PC-3 (cell line): ENCODE measurements around the gene IL1RAPL1. TPM values are rescaled to one million over a fixed set of nuclear protein-coding genes. Genes with fewer than 3 reads are reported as not detected.

ENCODE experiments used
- ATAC-seq: fragments of 200-7000 bp; cut with Tn5 transposase; 2 replicates; pipeline ENCODE4 v1.9.1; 2020; ENCODE audit warnings: mild to moderate bottlenecking, moderate library complexity
- BruUV-seq: library from RNA; stranded (reverse); fragments of 400-500 nt; replicated peaks from 2 replicates; lab custom pipeline; 2021; lab: Mats Ljungman, UMichigan
- CTCF ChIA-PET: fragments of 300-600 bp; sonication (Branson Sonifier 250); formaldehyde crosslinking; loops from one replicate; lab custom pipeline; 2022; ENCODE audit warnings: antibody characterized with exemption; lab: Charles Lee
- POLR2A ChIA-PET: fragments of 300-600 bp; sonication (Branson Sonifier 250); formaldehyde crosslinking; loops from one replicate; lab custom pipeline; 2022; ENCODE audit warnings: antibody characterized with exemption; ENCODE audit not compliant: unreplicated experiment; lab: Charles Lee
- DNase-seq: peaks from one replicate; pipeline ENCODE4 v3.0.0-alpha.2; 2015
- H2AFZ ChIP-seq: fragments of 300-600 bp; sonication (generic); 2 replicates; pipeline ENCODE4 v1.6.0; 2016; ENCODE audit warnings: antibody characterized with exemption, low read length
- H3F3A ChIP-seq: fragments of 300-600 bp; sonication (generic); one replicate; pipeline ENCODE4 v1.6.0; 2017; ENCODE audit warnings: antibody characterized with exemption, low read length, control low read depth, mild to moderate bottlenecking; ENCODE audit not compliant: unreplicated experiment
- H3K27ac ChIP-seq: fragments of 300-600 bp; sonication (generic); 2 replicates; pipeline ENCODE4 v1.5.1; 2016; ENCODE audit warnings: mild to moderate bottlenecking, low read length
- H3K27me3 ChIP-seq: fragments of 300-600 bp; sonication (generic); 2 replicates; pipeline ENCODE4 v1.6.1; 2016; ENCODE audit warnings: low read length, mixed read lengths
- H3K36me3 ChIP-seq: fragments of 300-600 bp; sonication (generic); 2 replicates; pipeline ENCODE4 v1.6.1; 2016; ENCODE audit warnings: low read depth, mixed run types, low read length, mixed read lengths
- H3K4me1 ChIP-seq: fragments of 300-600 bp; sonication (generic); 2 replicates; pipeline ENCODE4 v1.5.1; 2016; ENCODE audit warnings: low read length; ENCODE audit not compliant: insufficient read depth
- H3K4me2 ChIP-seq: fragments of 300-600 bp; sonication (generic); 2 replicates; pipeline ENCODE4 v1.6.0; 2016; ENCODE audit warnings: low read length
- H3K4me3 ChIP-seq: fragments of 300-600 bp; sonication (generic); 2 replicates; pipeline ENCODE4 v1.5.1; 2016; ENCODE audit warnings: mild to moderate bottlenecking, low read length, mixed read lengths
- H3K79me2 ChIP-seq: fragments of 300-600 bp; sonication (generic); 2 replicates; pipeline ENCODE4 v1.6.1; 2017; ENCODE audit warnings: low read length, mixed read lengths
- H3K9ac ChIP-seq: fragments of 300-600 bp; sonication (generic); 2 replicates; pipeline ENCODE4 v1.6.0; 2016; ENCODE audit warnings: mild to moderate bottlenecking, low read length
- H3K9me2 ChIP-seq: fragments of 300-600 bp; sonication (generic); replicated peaks from 2 replicates; pipeline ENCODE4 v1.6.1; 2016; ENCODE audit warnings: mixed run types, low read length, mixed read lengths
- H3K9me3 ChIP-seq: fragments of 300-600 bp; sonication (generic); 2 replicates; pipeline ENCODE4 v1.6.1; 2016; ENCODE audit warnings: low read length, mixed read lengths
- H4K20me1 ChIP-seq: fragments of 300-600 bp; sonication (generic); 2 replicates; pipeline ENCODE4 v1.6.1; 2016; ENCODE audit warnings: low read length, mixed read lengths
- EZH2 ChIP-seq: fragments of 300-600 bp; sonication (generic); IDR thresholded peaks from one replicate; pipeline ENCODE4 v1.6.1; 2017; ENCODE audit warnings: antibody characterized with exemption, mild to moderate bottlenecking, low read length; ENCODE audit not compliant: unreplicated experiment
- EZH2phosphoT487 ChIP-seq: fragments of 300-600 bp; sonication (generic); IDR thresholded peaks from 2 replicates; pipeline ENCODE4 v1.6.1; 2018; ENCODE audit warnings: mild to moderate bottlenecking, antibody characterized with exemption, low read length, borderline replicate concordance
- intact Hi-C: fragments of 100-400 bp; cut with micrococcal nuclease; formaldehyde crosslinking; loops from 2 replicates; pipeline ENCODE4 v1.9.0; 2023
- total RNA-seq: library from RNA; depleted of rRNA; stranded (reverse); fragments of >200 nt; gene quantifications from 2 replicates; pipeline ENCODE4 v1.2.3, GENCODE V29; 2014
- TF ChIP-seq, protein P1 (sequence below): fragments of 300-600 bp; sonication (generic); conservative IDR thresholded peaks from 2 replicates; pipeline ENCODE4 v1.5.1; 2017; ENCODE audit warnings: antibody characterized with exemption, low read depth, mild to moderate bottlenecking, low read length

IL1RAPL1 gene
- total RNA-seq, 1 experiment from 2014 or later, result 0.44 TPM

DNA sequence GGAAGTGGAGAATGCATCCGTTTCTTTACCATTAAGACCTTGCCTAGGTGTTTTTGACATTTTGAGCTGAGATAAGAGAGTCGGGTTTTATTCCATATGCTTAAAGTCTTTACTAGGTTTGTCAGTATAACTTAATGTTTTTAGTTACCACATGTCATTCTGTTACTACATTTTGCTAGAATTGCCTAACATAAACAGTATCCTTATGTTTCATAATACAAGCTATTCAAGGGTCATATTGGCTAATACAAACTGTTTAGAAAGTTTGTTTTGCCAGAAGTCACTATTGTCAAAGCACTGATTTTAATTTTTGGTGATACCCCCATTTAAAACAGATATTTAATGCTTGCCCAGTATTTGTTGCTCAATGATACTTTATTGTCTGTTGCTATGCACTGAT, 1200.4 kb downstream of the IL1RAPL1 start:
- TF ChIP-seq EZH2 (no peak), EZH2phosphoT487 (no peak)
- TF ChIP-seq, protein P1, sequence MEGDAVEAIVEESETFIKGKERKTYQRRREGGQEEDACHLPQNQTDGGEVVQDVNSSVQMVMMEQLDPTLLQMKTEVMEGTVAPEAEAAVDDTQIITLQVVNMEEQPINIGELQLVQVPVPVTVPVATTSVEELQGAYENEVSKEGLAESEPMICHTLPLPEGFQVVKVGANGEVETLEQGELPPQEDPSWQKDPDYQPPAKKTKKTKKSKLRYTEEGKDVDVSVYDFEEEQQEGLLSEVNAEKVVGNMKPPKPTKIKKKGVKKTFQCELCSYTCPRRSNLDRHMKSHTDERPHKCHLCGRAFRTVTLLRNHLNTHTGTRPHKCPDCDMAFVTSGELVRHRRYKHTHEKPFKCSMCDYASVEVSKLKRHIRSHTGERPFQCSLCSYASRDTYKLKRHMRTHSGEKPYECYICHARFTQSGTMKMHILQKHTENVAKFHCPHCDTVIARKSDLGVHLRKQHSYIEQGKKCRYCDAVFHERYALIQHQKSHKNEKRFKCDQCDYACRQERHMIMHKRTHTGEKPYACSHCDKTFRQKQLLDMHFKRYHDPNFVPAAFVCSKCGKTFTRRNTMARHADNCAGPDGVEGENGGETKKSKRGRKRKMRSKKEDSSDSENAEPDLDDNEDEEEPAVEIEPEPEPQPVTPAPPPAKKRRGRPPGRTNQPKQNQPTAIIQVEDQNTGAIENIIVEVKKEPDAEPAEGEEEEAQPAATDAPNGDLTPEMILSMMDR, result no peak
- POLR2A ChIA-PET, result no interaction called here
- intact Hi-C loops, result no loop called here

DNA sequence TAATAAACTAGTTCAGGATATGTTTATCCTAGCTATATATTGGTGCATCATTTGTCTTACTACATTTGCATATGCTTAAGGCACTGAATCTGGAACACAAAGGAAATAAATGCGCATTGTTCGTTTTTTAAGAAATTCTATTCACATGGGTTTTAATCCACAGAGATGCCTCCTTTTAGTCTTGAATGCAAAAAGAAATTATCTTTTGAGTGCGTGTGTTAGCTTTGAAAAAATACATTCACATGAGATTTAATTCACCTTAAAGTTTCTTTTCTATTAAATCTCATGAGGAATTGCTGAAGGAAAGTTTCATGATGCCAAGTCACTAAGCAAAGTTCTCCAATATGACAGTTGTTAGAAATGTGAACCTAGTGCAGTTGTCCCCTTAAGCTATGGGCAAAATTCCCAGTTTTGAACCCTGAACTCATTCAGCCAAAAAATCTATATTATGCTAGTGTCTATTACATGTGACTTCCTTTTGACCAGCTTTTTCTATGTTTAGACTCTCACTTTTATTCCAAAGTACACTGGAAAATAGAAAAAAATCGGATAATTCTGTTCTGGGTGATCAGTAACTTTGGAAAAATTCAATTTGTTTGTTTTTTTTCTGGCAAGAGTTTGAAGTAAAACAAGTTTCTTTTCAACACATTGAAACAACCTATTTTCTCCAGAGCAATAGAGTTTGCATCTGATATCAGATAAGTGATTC, 1201.9 kb downstream of the IL1RAPL1 start:
- no peak overlapping the region for H3K9ac ChIP-seq
- ATAC-seq (no peak), DNase-seq (no peak)
- TF ChIP-seq EZH2 (no peak), EZH2phosphoT487 (no peak)
- TF ChIP-seq, protein P1, result no peak
- H3K79me2 ChIP-seq, result no peaks in the 10 kb centered on the region
- no peaks in the 10 kb centered on the region for H3K9me3 ChIP-seq
- H3K36me3 ChIP-seq, result no peaks in the 10 kb centered on the region
- CTCF ChIA-PET, result no interaction called here
- H4K20me1 ChIP-seq, result no peaks in the 10 kb centered on the region
- no peak overlapping the region for H3K27ac ChIP-seq
- H3K27me3 ChIP-seq, result no peaks in the 10 kb centered on the region
- H3K4me2 ChIP-seq, result no peak overlapping the region
- intact Hi-C loops, result no loop called here
- no TSS peak for BruUV-seq
- no peak overlapping the region for H3K4me3 ChIP-seq
- no peaks in the 10 kb centered on the region for H3K9me2 ChIP-seq
- H3K4me1 ChIP-seq, result peaks cover 5% of the 10 kb centered on the region; the same call in 1 of the 2 replicates
- POLR2A ChIA-PET, result no interaction called here
- no peaks in the 10 kb centered on the region for H3F3A ChIP-seq
- no peak overlapping the region for H2AFZ ChIP-seq

More for the DNA sequence above, 1200.4 kb downstream of the IL1RAPL1 start:
- Histone ChIP-seq H3K9me2 (no peaks in the 10 kb centered on the region), H3K36me3 (no peaks in the 10 kb centered on the region), H3K4me1 (peaks cover 4% of the 10 kb centered on the region; the same call in 1 of the 2 replicates), H3K4me3 (no peak overlapping the region), H3K79me2 (no peaks in the 10 kb centered on the region), H3K9me3 (no peaks in the 10 kb centered on the region), H3K27me3 (no peaks in the 10 kb centered on the region), H3K9ac (no peak overlapping the region), H3F3A (no peaks in the 10 kb centered on the region), H4K20me1 (no peaks in the 10 kb centered on the region), H3K4me2 (no peak overlapping the region), H2AFZ (no peak overlapping the region), H3K27ac (no peak overlapping the region)
- no peak for DNase-seq
- no TSS peak for BruUV-seq
- ATAC-seq, result no peak
- CTCF ChIA-PET, result no interaction called here

DNA sequence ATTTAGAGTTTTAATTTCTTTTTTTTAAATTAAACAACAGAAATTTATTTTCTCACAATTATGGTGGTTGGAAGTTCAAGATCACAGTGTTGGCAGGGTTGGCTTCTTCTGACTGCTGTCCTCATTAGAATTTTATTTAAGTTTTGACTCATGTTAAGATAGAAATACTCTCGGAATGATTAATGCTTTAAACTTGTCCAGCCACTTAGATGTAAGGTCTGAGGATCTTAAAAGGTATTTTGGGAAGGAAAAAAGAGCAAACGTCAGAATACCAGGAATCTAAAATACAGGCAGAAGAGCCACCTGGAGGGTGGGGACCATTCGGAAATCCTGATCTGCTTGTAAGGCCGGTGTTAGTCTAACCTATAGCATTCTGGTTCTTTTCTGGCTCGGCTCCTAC, 1205.1 kb downstream of the IL1RAPL1 start:
- no peaks in the 10 kb centered on the region for H3F3A ChIP-seq
- H3K79me2 ChIP-seq, result no peaks in the 10 kb centered on the region
- H3K4me3 ChIP-seq, result no peak overlapping the region
- no peaks in the 10 kb centered on the region for H3K36me3 ChIP-seq
- H3K4me1 ChIP-seq, result peaks cover 5% of the 10 kb centered on the region; the same call in 1 of the 2 replicates
- no peak overlapping the region for H3K27ac ChIP-seq
- H3K27me3 ChIP-seq, result no peaks in the 10 kb centered on the region
- POLR2A ChIA-PET, result no interaction called here
- no peaks in the 10 kb centered on the region for H4K20me1 ChIP-seq
- H2AFZ ChIP-seq, result peak overlapping the region; percentile 42; the same call in 1 of the 2 replicates
- ATAC-seq (peak; percentile 56), DNase-seq (peak; percentile 59)
- no peaks in the 10 kb centered on the region for H3K9me2 ChIP-seq
- BruUV-seq, result no TSS peak
- no peak overlapping the region for H3K4me2 ChIP-seq
- H3K9me3 ChIP-seq, result no peaks in the 10 kb centered on the region
- CTCF ChIA-PET, result no interaction called here
- H3K9ac ChIP-seq, result no peak overlapping the region
- intact Hi-C loops, result no loop called here
- TF ChIP-seq EZH2 (no peak), EZH2phosphoT487 (no peak)
- TF ChIP-seq, protein P1, result no peak
